Caco-2 (cell line): Measurements from ENCODE around the gene DEPDC1B. TPM values are rescaled to one million over a fixed set of nuclear protein-coding genes. Genes with fewer than 3 reads are reported as not detected.
"Not testable (repeated sequence)": the region's sequence is repeated elsewhere in the genome, so short reads cannot be mapped to it uniquely, and the experiment has no call there.

ENCODE experiments used
- BruUV-seq: library from RNA; stranded (reverse); fragments of 400-500 nt; replicated peaks from 2 replicates; lab custom pipeline; 2021; lab: Mats Ljungman, UMichigan
- CTCF ChIA-PET: fragments of 300-600 bp; sonication (Branson Sonifier 250); formaldehyde crosslinking; loops from one replicate; lab custom pipeline; 2022; ENCODE audit warnings: antibody characterized with exemption; lab: Charles Lee
- POLR2A ChIA-PET: fragments of 300-600 bp; sonication (Branson Sonifier 250); formaldehyde crosslinking; loops from one replicate; lab custom pipeline; 2022; ENCODE audit warnings: antibody characterized with exemption; lab: Charles Lee
- DNase-seq, 2 experiments: peaks; one replicate each; pipeline versions ENCODE4 v3.0.0 to v3.0.0-alpha.2; 2020 to 2022
- H3K27me3 ChIP-seq: replicated peaks from 2 replicates; pipeline ENCODE4 v1.6.0; 2011; ENCODE audit warnings: low read length; ENCODE audit not compliant: control insufficient read depth, insufficient read depth
- H3K36me3 ChIP-seq: 2 replicates; pipeline ENCODE4 v1.5.1; 2011; ENCODE audit warnings: low read length; ENCODE audit not compliant: control insufficient read depth, insufficient read depth
- H3K4me1 ChIP-seq: fragments of 250-450 bp; sonication (Bioruptor Pico); 2 replicates; pipeline ENCODE4 v1.5.1; 2020; ENCODE audit warnings: mild to moderate bottlenecking
- H3K4me3 ChIP-seq: 2 replicates; pipeline ENCODE4 v1.5.1; 2011; ENCODE audit warnings: low read depth, mild to moderate bottlenecking, control low read depth, low read length
- H3K9me3 ChIP-seq: fragments of 250-450 bp; sonication (Bioruptor Pico); 2 replicates; pipeline ENCODE4 v1.5.1; 2020; ENCODE audit warnings: mild to moderate bottlenecking, moderate library complexity
- H3K27ac Mint-ChIP-seq: one replicate; pipeline ENCODE4 v1.8.0; 2022; ENCODE audit warnings: mixed read lengths; ENCODE audit not compliant: unreplicated experiment
- H3K27me3 Mint-ChIP-seq: one replicate; pipeline ENCODE4 v1.8.0; 2022; ENCODE audit warnings: mixed read lengths; ENCODE audit not compliant: insufficient read depth, unreplicated experiment
- H3K36me3 Mint-ChIP-seq: one replicate; pipeline ENCODE4 v1.8.0; 2022; ENCODE audit warnings: mild to moderate bottlenecking, mixed read lengths; ENCODE audit not compliant: insufficient read depth, unreplicated experiment
- H3K4me1 Mint-ChIP-seq: one replicate; pipeline ENCODE4 v1.8.0; 2022; ENCODE audit warnings: low read depth, mixed read lengths; ENCODE audit not compliant: unreplicated experiment
- H3K4me3 Mint-ChIP-seq: one replicate; pipeline ENCODE4 v1.8.0; 2022; ENCODE audit warnings: mild to moderate bottlenecking, moderate library complexity, mixed read lengths; ENCODE audit not compliant: unreplicated experiment
- H3K9me3 Mint-ChIP-seq: one replicate; pipeline ENCODE4 v1.8.0; 2022; ENCODE audit warnings: mixed read lengths; ENCODE audit not compliant: unreplicated experiment
- CTCF ChIP-seq, 2 experiments: fragments of 200-600 bp in 1 of 2; IDR thresholded peaks; 1 replicate in 1 of 2; 2 replicates in 1 of 2; pipeline versions ENCODE4 v1.5.1 to v1.8.0; 2011 to 2022; ENCODE audit warnings: antibody characterized with exemption in 1 of 2, control low read depth in 1 of 2, inconsistent platforms in 1 of 2, low read depth in 1 of 2, low read length in 1 of 2, mild to moderate bottlenecking in 1 of 2, moderate library complexity in 1 of 2; ENCODE audit not compliant: insufficient read depth in 1 of 2, severe bottlenecking in 1 of 2, unreplicated experiment in 1 of 2
- intact Hi-C: fragments of 100-400 bp; cut with micrococcal nuclease; formaldehyde crosslinking; loops from one replicate; pipeline ENCODE4 v1.10.0; 2022; ENCODE audit not compliant: unreplicated experiment
- total RNA-seq: library from RNA; stranded (reverse); gene quantifications from 2 replicates; pipeline ENCODE4 v1.2.3, GENCODE V29; 2022

Gene DEPDC1B
- total RNA-seq, 1 experiment from 2014 or later, result 44.9 TPM

GRCh38 chr5:60597572-60598320 lies 102.2 kb downstream of the DEPDC1B start:
- Histone ChIP-seq H3K4me3 (no peak overlapping the region), H3K27me3 (no peaks in the 10 kb centered on the region), H3K36me3 (no peaks in the 10 kb centered on the region), H3K4me1 (no peaks in the 10 kb centered on the region), H3K9me3 (no peaks in the 10 kb centered on the region)
- ChIA-PET CTCF (no interaction called here), POLR2A (no interaction called here)
- intact Hi-C loops, result loop anchor here (5.0 kb wide), 1 partner anchor 55 kb away; no protein-coding TSS in a partner anchor
- Mint-ChIP-seq H3K36me3 (peaks cover 15% of the 10 kb centered on the region), H3K4me1 (no peaks in the 10 kb centered on the region), H3K27me3 (no peaks in the 10 kb centered on the region), H3K27ac (no peak overlapping the region), H3K9me3 (no peaks in the 10 kb centered on the region), H3K4me3 (no peak overlapping the region)
- BruUV-seq, result no TSS peak
- TF ChIP-seq CTCF (IDR thresholded peaks at IDR 0.05; ENCODE audit: insufficient read depth in 1 of 2, low read depth in 1 of 2, low read length in 1 of 2, severe bottlenecking in 1 of 2, unreplicated experiment in 1 of 2), result no peak
- no peak for DNase-seq

- no peaks in the 10 kb centered on the region for H3K9me3 Mint-ChIP-seq
- no peak for DNase-seq
- peaks cover 10% of the 10 kb centered on the region for H3K36me3 Mint-ChIP-seq
- ChIA-PET POLR2A (no interaction called here), CTCF (no interaction called here)
- Histone ChIP-seq H3K4me1 (no peaks in the 10 kb centered on the region), H3K27me3 (no peaks in the 10 kb centered on the region), H3K9me3 (no peaks in the 10 kb centered on the region), H3K36me3 (no peaks in the 10 kb centered on the region), H3K4me3 (no peak overlapping the region)
- BruUV-seq, result no TSS peak
- intact Hi-C loops, result loop anchor here (5.0 kb wide), 1 partner anchor 57 kb away; no protein-coding TSS in a partner anchor
- no peak overlapping the region for H3K4me3 Mint-ChIP-seq
- H3K27me3 Mint-ChIP-seq, result no peaks in the 10 kb centered on the region
- TF ChIP-seq CTCF (IDR thresholded peaks at IDR 0.05; ENCODE audit: insufficient read depth in 1 of 2, low read depth in 1 of 2, low read length in 1 of 2, severe bottlenecking in 1 of 2, unreplicated experiment in 1 of 2), result no peak
- H3K4me1 Mint-ChIP-seq, result no peaks in the 10 kb centered on the region
- no peak overlapping the region for H3K27ac Mint-ChIP-seq
These were observed 105.1 kb downstream of the DEPDC1B start for GRCh38 chr5:60594715-60595477.

- H3K9me3 Mint-ChIP-seq, result no peaks in the 10 kb centered on the region
- peaks cover 5% of the 10 kb centered on the region for H3K36me3 Mint-ChIP-seq
- H3K36me3 ChIP-seq, result no peaks in the 10 kb centered on the region
- H3K9me3 ChIP-seq, result no peaks in the 10 kb centered on the region
- CTCF ChIA-PET, result no interaction called here
- intact Hi-C loops, result no loop called here
- no peak for TF ChIP-seq CTCF (IDR thresholded peaks at IDR 0.05; ENCODE audit: insufficient read depth in 1 of 2, low read depth in 1 of 2, low read length in 1 of 2, severe bottlenecking in 1 of 2, unreplicated experiment in 1 of 2)
- H3K27ac Mint-ChIP-seq, result no peak overlapping the region
- H3K4me3 ChIP-seq, result no peak overlapping the region
- no peaks in the 10 kb centered on the region for H3K4me1 Mint-ChIP-seq
- no peak for DNase-seq
- no peaks in the 10 kb centered on the region for H3K4me1 ChIP-seq
- POLR2A ChIA-PET, result no interaction called here
- no peaks in the 10 kb centered on the region for H3K27me3 Mint-ChIP-seq
- no peaks in the 10 kb centered on the region for H3K27me3 ChIP-seq
- no peak overlapping the region for H3K4me3 Mint-ChIP-seq
- no TSS peak for BruUV-seq
These were observed 109.8 kb downstream of the DEPDC1B start for GRCh38 chr5:60590172-60590571.

- H3K9me3 Mint-ChIP-seq, H3K27me3 ChIP-seq, H3K4me1 ChIP-seq, H3K4me1 Mint-ChIP-seq, CTCF ChIA-PET, H3K36me3 Mint-ChIP-seq, BruUV-seq, H3K4me3 Mint-ChIP-seq, H3K9me3 ChIP-seq, H3K27me3 Mint-ChIP-seq, H3K27ac Mint-ChIP-seq, POLR2A ChIA-PET, H3K36me3 ChIP-seq, H3K4me3 ChIP-seq, DNase-seq: not testable (repeated sequence)
- intact Hi-C loops, result loop anchor here (5.0 to 10.0 kb wide), 3 partner anchors 203 to 775 kb away; no protein-coding TSS in a partner anchor
These were observed 112.7 kb downstream of the DEPDC1B start for GRCh38 chr5:60587312-60587711.
